A549 (cell line): Measurements from ENCODE around the gene UNC13D.

ENCODE experiments used
- CHD4 ChIP-seq: fragments of 200-600 bp; sonication (generic); IDR thresholded peaks from 2 replicates; pipeline ENCODE4 v1.6.1; 2016; ENCODE audit warnings: antibody characterized with exemption, mild to moderate bottlenecking, borderline replicate concordance
- CTCF ChIP-seq: fragments of >200 bp; sonication (Bioruptor Twin); formaldehyde crosslinking; IDR thresholded peaks from 3 replicates; pipeline ENCODE4 v1.5.1; 2016
- POLR2A ChIP-seq: IDR thresholded peaks from 2 replicates; pipeline ENCODE4 v1.6.1; 2012; ENCODE audit warnings: mild to moderate bottlenecking, low read length
- RFX5 ChIP-seq: fragments of 450-650 bp; IDR thresholded peaks from 2 replicates; pipeline ENCODE4 v1.7.1; 2014; ENCODE audit warnings: antibody characterized with exemption, mild to moderate bottlenecking, moderate library complexity
- TFCP2L1 ChIP-seq: fragments of 250-450 bp; sonication (Bioruptor Pico); IDR thresholded peaks from 2 replicates; pipeline ENCODE4 v1.5.0; 2021; ENCODE audit warnings: mild to moderate bottlenecking
- ZFP36 ChIP-seq: fragments of 450-650 bp; IDR thresholded peaks from 2 replicates; pipeline ENCODE4 v1.6.1; 2014; ENCODE audit warnings: borderline replicate concordance; ENCODE audit not compliant: partially characterized antibody
- TF ChIP-seq, protein P1 (sequence below): IDR thresholded peaks from 2 replicates; pipeline ENCODE4 v1.6.1; 2012; ENCODE audit warnings: low read depth, borderline replicate concordance
- TF ChIP-seq, protein P2 (sequence below): IDR thresholded peaks from 2 replicates; pipeline ENCODE4 v1.6.1; 2012

- TF ChIP-seq, protein P1, sequence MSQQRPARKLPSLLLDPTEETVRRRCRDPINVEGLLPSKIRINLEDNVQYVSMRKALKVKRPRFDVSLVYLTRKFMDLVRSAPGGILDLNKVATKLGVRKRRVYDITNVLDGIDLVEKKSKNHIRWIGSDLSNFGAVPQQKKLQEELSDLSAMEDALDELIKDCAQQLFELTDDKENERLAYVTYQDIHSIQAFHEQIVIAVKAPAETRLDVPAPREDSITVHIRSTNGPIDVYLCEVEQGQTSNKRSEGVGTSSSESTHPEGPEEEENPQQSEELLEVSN = no peak
- no peak for TF ChIP-seq ZFP36
- TF ChIP-seq CHD4 = no peak
- TF ChIP-seq CTCF = no peak
- TF ChIP-seq TFCP2L1 (CRISPR knock-in tag) = no peak
- TF ChIP-seq POLR2A = no peak
- TF ChIP-seq RFX5 = no peak
- TF ChIP-seq, protein P2, sequence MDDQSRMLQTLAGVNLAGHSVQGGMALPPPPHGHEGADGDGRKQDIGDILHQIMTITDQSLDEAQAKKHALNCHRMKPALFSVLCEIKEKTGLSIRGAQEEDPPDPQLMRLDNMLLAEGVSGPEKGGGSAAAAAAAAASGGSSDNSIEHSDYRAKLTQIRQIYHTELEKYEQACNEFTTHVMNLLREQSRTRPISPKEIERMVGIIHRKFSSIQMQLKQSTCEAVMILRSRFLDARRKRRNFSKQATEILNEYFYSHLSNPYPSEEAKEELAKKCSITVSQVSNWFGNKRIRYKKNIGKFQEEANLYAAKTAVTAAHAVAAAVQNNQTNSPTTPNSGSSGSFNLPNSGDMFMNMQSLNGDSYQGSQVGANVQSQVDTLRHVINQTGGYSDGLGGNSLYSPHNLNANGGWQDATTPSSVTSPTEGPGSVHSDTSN = no peak
These were observed 20.8 kb downstream of the UNC13D start for GRCh38 chr17:75823257-75824041.
